Stimulated activated CD8-positive, alpha-beta memory T cell treated with anti-CD3 and anti-CD28 coated beads, Interleukin-15, amount 100 ng/mL, for 1 hour (primary cell): ENCODE measurements around the gene ACOT2.
"Not testable (repeated sequence)": the region's sequence is repeated elsewhere in the genome, so short reads cannot be mapped to it uniquely, and the experiment has no call there.

Source experiments
- DNase-seq: peaks from one replicate; pipeline ENCODE4 v3.0.0-alpha.2; 2020; ENCODE audit warnings: low read depth

The ACOT2 gene

DNA sequence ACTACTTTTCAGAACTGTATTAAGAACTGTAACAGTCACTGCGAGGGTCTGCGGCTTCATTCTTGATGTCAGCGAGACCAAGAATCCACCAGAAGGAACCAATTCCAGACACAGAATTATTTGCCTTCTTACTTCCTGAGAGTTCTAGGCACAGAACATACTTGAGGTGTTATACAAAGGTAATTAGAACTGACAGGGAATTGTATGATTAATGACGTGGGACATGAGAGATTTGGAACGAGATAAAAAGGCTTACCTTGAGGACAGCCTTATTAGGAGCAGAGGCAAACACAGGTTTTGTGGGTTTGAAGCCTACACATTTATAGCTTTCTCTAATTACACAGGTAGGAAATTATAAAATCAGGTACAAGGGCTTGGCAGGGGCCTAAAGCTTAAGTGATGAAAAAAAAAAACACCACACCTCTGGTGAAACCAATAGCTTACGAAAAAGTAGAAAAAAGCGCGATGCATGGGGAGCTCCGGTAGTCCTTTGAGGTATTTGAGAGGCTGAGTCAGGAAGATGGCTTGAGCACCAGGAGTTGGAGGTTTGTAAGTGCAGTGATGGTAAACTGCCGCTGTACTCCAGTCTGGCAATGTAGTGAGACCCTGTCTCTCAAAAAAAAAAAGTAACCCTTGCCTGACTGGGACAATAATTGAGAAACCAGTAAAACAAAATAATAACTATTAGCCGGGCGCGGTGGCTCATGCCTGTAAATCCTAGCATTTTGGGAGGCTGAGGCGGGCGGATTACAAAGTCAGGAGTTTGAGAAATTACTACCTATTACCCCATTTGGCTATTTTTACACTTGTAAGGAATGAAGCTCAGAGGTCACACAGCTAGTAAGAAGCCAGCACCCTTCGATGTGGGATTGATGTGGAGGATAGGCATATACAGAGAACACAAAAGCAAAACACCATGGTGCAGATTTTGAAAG is 795 bp upstream of the ACOT2 start:
- DNase-seq: no peak

DNA sequence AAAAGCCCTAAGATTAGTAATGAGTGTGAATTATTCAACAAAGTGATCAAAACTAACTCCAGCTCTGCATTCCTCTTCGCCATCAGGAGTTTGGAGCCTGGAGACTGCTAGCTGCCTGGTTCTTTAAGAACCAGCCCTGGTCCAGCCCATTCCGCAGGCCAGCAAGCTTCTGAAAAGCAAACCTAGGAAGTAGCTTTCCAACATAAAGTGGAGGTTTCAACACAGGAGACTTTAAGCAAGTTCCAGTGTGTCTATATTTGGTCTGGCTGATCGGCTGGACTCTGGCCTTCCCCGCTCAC is 178 bp upstream of the ACOT2 start:
- not testable (repeated sequence) for DNase-seq

DNA sequence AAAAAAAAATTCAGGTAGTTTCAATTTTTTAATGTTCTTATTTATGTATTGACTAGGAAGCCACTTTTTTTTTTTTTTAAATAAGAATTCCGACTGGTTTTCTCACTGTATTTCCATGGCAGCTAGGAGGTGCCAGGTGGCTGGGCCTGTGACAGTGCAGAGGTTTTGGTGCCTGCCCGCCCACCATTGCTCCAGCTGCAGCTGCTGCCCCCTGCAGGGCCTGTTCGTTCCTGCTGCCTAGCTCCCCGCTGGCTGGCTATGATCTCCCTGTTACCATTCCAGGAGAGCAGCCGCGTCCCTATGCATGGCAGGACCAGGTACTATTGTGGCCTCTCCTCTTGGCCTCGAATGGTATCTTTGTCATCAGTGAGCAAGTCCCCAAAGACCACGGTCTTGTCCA is 1.9 kb downstream of the ACOT2 start:
- not testable (repeated sequence) for DNase-seq

DNA sequence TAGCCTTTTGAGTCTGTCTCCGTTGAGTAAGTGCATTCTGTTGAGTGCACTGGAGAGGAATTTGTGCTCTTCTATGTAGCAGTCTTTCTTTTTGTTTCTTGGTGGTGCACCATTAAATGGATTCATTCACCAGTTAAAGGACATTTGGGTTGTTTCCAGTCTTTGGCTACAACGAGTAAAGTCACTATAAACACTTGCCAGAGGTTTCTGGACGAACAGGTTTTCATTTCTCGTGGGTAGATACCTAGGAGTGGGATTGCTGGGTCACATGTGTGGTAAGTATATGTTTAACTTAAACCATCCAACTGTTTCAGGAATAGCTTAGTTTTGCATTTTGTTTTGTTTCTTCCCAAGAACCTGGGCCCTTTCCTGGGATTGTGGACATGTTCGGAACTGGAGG is 4.0 kb downstream of the ACOT2 start:
- DNase-seq: not testable (repeated sequence)

DNA sequence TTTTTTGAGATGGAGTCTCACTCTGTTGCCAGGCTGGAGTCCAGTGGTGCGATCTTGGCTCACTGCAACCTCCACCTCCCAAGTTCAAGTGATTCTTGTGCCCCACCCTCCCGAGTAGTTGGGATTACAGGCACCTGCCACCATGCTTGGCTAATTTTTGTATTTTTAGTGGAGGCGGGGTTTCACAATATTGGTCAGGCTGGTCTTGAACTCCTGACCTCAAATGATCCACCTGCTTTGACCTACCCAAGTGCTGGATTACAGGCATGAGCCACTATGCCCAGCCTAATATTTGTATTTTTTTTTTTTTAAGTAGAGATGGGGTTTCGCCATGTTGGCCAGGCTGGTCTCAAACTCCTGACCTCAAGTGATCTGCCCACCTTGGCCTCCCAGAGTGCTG is 4.7 kb downstream of the ACOT2 start:
- DNase-seq: not testable (repeated sequence)

DNA sequence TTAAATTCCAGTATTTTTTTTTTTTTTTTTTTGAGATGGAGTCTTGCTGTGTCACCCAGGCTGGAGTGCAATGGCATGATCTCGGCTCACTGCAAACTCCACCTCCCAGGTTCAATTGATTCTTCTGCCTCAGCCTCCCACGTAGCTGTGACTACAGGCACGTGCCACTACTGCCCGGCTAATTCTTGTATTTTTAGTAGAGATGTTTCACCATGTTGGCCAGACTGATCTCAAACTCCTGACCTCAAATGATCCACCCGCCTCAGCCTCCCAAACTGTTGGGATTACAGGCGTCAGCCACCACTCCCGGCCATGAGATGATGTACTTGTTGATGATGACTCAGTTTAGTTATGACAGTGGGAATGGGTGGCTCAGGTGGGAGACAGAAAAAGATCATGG is 5.2 kb downstream of the ACOT2 start:
- DNase-seq: not testable (repeated sequence)

DNA sequence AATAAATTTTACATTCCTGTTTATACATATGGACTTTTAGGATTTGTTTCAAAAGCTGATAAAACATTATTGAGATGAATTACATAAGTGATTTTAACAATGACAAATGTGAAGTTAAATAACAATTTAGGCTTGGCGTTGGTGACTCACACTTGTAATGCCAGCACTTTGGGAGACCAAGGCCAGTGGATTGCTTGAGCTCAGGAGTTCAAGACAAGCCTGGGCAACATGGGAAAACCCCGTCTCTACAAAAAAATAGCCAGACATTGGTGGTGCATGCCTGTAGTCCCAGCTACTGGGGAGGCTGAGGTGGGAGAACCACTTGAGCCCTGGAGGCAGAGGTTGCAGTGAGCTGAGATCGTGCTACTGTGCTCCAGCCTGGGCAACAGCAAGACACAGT is 7.4 kb downstream of the ACOT2 start:
- no peak for DNase-seq

DNA sequence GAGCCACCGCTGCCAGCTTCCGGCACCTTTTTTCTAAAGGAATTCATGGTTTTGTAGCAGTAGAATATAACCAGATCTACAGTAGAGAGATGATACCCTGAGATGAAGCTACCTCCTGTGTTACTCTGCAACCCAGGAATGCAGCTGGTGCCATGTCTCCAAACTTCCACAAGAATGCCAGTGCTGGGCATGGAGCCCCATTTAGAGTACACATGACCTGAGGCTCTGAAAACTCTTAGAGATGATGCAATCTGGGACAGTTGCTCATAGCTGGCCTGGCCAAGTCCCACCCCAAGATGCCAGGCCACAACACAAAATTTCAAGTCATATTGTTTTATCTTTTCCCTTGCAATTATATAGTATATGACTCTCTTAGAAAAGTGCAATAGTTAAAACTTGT is 8.2 kb downstream of the ACOT2 start:
- not testable (repeated sequence) for DNase-seq

DNA sequence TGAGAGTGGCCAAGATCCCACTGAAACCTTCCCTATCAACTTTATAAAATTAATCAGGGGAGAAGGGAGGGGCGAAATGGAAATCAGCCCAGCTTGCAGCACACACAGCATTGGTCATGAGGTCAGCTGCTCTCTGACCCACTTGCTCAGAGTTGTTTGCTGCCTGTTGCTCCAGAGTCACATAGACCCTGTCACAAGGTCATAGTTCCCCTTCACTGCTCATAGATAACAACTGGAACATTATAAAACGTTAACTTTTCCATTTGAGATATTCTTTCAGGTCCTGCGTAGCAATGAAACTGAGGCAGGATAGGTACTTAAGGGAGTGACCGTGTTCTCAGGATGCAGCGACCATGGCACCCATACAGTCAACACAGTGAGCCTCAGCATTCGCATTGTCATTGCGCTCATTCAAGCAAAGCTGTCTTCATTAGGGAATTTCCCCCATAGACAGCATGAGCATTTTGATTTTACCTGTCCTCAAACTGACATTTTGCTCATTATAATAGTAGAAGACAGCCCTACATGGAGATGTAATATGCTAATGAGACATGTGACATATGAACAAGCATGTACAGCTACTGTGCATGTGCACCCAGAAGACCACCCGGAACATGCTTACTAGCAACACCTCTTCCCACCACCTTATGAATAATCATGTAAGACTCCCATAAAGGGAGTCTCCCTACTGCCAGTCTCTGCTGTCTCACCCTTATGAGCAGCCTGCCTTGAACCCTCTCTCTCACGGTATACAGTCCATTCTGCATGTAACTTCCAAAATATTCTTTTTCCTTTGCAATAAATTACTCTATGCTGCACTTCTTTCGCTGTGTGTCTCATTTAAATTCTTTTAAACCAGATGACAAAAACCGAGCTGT is 13.3 kb downstream of the ACOT2 start:
- DNase-seq: not testable (repeated sequence)

DNA sequence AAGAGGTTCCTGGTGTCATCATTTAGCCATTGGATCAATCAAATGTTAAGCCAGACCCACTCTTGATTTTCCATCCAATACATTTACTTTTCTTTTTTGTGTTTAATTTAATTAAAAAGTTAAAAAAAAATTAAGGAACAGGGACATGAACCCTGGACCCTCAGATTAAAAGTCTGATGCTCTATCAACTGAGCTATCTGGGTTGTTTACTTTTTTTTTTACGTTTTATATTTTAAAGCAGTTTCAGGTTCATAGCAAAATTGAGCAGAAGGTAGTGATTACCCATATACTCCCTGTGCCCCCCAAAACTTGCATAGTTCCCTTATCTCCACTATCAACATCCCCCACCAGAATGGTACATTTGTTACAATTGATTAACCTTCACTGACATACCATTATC is 19.7 kb downstream of the ACOT2 start:
- DNase-seq: no peak

DNA sequence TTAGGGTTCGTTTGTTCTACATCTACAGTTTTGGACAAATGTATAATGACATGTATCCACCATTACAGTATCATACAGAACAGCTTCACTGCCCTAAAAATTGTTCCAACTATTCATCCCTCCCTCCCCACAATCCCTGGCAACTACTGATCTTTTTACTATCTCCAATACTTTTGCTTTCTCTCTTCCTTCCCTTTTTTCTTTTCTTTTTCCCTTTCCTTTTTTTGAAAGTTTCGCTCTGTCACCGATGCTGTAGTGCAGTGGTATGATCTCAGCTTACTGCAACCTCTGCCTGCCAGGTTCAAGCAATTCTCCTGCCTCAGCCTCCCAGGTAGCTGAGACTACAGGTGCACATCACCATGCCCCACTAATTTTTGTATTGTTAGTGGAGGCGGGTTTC is 20.1 kb downstream of the ACOT2 start:
- DNase-seq: no peak

DNA sequence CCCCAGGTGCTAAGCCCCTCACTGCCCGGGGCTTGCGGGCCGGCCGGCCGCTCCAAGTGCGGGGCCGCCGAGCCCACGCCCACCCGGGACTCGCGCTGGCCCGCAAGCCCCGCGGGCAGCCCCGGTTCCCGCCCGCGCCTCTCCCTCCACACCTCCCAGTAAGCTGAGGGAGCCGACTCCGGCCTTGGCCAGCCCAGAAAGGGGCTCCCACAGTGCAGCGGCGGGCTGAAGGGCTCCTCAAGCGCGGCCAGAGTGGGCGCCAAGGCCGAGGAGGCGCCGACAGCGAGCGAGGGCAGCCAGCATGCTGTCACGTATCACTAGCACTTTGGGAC is 21.6 kb downstream of the ACOT2 start:
- DNase-seq: not testable (repeated sequence)

DNA sequence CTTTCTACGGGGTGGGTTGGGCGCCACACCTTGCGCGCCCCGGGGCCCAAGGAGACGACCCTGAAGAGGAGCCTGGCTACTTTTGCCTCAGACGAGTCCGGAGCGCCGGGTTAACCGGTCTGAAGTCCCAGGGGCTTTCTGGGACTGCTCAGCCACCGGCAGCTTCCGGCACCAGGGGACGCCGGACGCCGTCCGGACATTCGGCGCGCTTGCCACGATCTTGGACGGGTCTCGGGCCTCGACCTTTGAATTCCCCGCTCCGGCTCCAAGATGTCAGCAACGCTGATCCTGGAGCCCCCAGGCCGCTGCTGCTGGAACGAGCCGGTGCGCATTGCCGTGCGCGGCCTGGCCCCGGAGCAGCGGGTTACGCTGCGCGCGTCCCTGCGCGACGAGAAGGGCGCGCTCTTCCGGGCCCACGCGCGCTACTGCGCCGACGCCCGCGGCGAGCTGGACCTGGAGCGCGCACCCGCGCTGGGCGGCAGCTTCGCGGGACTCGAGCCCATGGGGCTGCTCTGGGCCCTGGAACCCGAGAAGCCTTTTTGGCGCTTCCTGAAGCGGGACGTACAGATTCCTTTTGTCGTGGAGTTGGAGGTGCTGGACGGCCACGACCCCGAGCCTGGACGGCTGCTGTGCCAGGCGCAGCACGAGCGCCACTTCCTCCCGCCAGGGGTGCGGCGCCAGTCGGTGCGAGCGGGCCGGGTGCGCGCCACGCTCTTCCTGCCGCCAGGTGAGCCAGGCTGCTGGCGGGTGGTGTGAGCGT is 22.9 kb downstream of the ACOT2 start, which contains the start of gene ACOT4:
TSS of gene ACOT4 (plus strand) at position 184 of the 760 bp plus-strand sequence. CDS start at position 271, 87 bp downstream.
- no peak for DNase-seq

DNA sequence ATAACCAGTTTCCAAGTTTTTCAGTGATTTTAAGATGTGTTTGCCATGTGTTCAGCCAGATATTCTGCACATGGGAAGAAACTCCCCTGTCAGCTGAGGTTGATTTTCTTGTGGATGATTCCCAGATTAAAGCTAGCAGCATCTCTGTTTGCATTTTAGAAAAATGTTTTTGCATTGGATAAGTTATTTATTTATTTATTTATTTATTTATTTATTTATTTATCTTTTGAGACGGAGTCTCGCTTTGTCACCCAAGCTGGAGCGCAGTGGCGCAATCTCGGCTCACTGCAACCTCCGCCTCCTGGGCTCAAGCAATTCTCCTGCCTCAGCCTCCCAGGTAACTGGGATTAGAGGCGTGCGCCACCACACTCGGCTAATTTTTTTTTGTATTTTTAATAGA is 25.5 kb downstream of the ACOT2 start:
- no peak for DNase-seq

DNA sequence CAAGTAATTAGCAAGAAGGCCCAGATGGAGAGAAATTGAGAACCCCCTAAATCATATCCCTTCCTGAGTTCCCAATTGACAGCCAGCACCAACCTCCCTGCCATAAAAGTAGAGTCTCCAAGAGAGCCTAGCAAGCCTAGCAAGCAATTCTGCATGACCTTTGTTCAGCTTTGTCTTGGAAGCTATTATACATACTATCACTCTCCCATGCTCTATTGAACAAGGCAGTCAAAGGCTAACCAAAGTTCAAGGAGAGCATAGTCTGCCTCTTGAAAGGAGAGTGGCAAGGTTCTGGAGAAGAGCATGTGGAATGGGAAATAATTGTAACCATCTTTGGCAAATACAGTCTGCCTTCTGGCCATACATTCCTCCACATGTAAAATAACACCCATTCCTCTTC is 30.5 kb downstream of the ACOT2 start:
- DNase-seq: no peak

DNA sequence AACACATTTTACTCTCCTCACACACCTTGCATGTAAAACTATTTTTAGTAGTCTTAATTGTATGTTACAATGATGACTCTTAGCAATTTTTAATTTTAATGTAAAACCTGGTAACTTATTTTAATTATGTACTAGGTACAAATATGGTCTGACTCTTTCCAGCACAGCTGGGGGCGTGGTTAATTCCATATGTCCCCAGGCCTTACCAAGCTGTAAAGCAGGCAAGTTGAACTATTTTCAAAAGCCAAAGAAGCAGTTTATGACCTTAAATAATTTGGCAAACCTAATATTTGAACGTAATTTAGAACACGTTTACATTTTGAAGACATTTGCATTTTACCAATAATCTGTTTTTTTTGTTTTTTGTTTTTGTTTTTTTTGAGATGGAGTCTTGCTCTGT is 34.0 kb downstream of the ACOT2 start:
- no peak for DNase-seq

DNA sequence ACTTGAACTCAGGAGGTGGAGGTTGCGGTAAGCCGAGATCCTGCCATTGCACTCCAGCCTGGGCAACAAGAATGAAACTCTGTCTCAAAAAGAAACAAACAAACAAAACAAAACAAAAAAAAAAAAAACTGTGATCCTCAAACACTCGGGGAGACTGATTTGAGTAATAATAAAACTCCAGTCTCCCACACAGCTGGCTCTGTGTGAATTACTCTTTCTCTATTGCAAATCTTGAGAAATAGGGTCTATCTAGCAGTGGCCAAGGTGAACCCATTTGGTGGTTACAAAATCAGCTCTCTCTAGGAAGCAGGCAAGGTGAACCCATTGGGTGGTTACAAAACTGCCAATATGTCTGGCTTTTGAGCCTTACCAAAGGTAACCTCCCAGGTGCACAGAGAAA is 37.3 kb downstream of the ACOT2 start:
- no peak for DNase-seq

DNA sequence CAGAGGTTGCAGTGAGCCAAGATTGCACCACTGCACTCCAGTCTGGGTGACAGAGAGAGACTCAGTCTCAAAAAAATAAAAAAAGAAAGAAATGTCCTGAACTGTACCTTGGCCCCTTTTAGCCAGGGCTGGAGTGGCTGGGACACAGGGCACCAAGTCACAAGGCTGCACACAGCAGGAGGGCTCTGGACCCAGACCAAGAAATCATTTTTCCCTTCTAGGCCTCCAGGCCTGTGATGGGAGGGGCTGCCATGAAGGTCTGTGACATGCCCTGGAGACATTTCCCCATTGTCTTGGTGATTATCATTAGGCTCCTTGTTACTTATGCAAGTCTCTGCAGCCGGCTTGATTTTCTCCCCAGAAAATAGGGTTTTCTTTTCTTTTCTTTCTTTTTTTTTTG is 38.2 kb downstream of the ACOT2 start:
- no peak for DNase-seq

DNA sequence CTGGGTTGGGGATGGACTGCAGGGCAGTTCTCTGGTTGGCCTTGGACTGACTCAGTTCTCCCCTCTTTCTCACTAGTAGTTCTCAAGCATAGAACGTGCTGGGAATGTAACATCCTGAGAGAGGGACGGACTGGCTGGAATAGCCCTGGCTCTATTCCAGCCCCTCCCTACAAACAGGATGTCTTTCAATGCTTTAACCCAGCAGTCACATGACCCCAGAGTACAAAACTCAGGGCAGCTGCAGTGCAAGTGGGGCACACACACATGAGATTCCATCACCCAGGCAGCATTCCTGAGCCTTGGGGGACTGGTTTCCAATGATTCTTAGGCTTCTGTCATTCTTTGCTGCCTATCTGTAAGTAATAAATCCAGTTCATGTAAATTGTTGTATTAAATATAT is 41.7 kb downstream of the ACOT2 start:
- no peak for DNase-seq

DNA sequence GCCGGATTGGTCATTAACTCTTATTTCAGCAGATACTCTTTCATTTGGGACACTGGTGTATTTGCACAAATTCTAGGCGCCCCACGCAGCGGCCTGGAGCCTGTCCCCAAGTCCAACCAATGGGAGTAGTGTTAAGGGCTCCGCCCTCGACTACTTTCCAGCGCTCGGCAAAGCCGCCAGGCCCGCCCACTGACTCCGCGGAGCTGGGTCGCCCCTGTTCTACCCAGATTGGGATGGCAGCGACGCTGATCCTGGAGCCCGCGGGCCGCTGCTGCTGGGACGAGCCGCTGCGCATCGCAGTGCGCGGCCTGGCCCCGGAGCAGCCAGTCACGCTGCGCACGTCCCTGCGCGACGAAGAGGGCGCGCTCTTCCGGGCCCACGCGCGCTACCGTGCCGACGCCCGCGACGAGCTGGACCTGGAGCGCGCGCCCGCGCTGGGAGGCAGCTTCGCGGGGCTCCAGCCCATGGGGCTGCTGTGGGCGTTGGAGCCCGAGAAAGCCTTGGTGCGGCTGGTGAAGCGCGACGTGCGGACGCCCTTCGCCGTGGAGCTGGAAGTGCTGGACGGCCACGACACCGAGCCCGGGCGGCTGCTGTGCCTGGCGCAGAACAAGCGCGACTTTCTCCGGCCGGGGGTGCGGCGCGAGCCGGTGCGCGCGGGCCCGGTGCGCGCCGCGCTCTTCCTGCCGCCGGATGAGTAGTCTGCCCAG is 43.5 kb downstream of the ACOT2 start, which contains the start of gene ACOT6:
TSS of gene ACOT6 (plus strand) at position 179 of the 707 bp plus-strand sequence. CDS start at position 234, 55 bp downstream.
- peak; percentile 26 for DNase-seq

DNA sequence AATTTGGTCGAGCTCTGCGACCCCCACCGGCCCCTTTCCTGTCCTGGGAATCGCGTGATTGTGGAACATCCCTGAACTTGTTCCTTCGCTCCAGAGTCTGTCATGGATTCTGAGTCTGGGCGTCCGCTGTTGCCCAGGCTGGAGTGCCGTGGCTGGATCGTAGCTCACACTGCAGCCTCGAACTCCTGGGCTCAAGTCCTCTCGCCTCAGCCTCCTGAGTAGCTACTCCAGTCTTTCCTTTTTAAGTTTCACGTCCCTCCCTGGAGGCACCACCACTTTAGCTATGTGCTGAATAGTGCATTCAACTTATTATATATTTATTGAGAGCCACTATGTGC is 44.0 kb downstream of the ACOT2 start:
- DNase-seq: no peak
